H9 (cell line): ENCODE results near the gene COX7B2. TPM values are rescaled to one million over a fixed set of nuclear protein-coding genes. Genes with fewer than 3 reads are reported as not detected.

Experiments
- DNase-seq: peaks from one replicate; pipeline ENCODE4 v3.0.0-alpha.2; 2017
- H2AFZ ChIP-seq: one replicate; pipeline ENCODE4 v1.6.1; 2013; ENCODE audit warnings: mild to moderate bottlenecking, low read length, control low read depth, moderate library complexity
- H2AK5ac ChIP-seq: 2 replicates; pipeline ENCODE4 v1.6.1; 2013; ENCODE audit warnings: low read length, control low read depth, mixed read lengths; ENCODE audit not compliant: insufficient read length
- H2BK120ac ChIP-seq: one replicate; pipeline ENCODE4 v1.6.1; 2013; ENCODE audit warnings: low read depth, mild to moderate bottlenecking, low read length, control low read depth, inconsistent platforms; ENCODE audit not compliant: poor library complexity, severe bottlenecking
- H2BK12ac ChIP-seq: 2 replicates; pipeline ENCODE4 v1.6.1; 2013; ENCODE audit warnings: low read length, control low read depth, mixed read lengths, low read depth; ENCODE audit not compliant: insufficient read length
- H2BK15ac ChIP-seq: 2 replicates; pipeline ENCODE4 v1.6.1; 2013; ENCODE audit warnings: low read depth, low read length, control low read depth
- H2BK20ac ChIP-seq: one replicate; pipeline ENCODE4 v1.6.1; 2013; ENCODE audit warnings: low read depth, mild to moderate bottlenecking, low read length, control low read depth, inconsistent platforms; ENCODE audit not compliant: poor library complexity, severe bottlenecking
- H2BK5ac ChIP-seq: 2 replicates; pipeline ENCODE4 v1.6.1; 2013; ENCODE audit warnings: low read length, control low read depth, mixed read lengths; ENCODE audit not compliant: insufficient read length
- H3K14ac ChIP-seq: 2 replicates; pipeline ENCODE4 v1.6.1; 2013; ENCODE audit warnings: low read length, control low read depth; ENCODE audit not compliant: insufficient read depth
- H3K18ac ChIP-seq: 2 replicates; pipeline ENCODE4 v1.6.1; 2013; ENCODE audit warnings: low read depth, mild to moderate bottlenecking, mixed read lengths, low read length, control low read depth; ENCODE audit not compliant: insufficient read length
- H3K23ac ChIP-seq: 2 replicates; pipeline ENCODE4 v1.6.1; 2013; ENCODE audit warnings: low read length, control low read depth, mixed read lengths, low read depth; ENCODE audit not compliant: insufficient read length
- H3K23me2 ChIP-seq: 2 replicates; pipeline ENCODE4 v1.6.1; 2013; ENCODE audit warnings: low read depth, mild to moderate bottlenecking, mixed read lengths, low read length, control low read depth; ENCODE audit not compliant: insufficient read length, poor library complexity, severe bottlenecking
- H3K27ac ChIP-seq: 2 replicates; pipeline ENCODE4 v1.5.1; 2013; ENCODE audit warnings: low read length, control low read depth, mixed read lengths, low read depth; ENCODE audit not compliant: insufficient read length
- H3K27me3 ChIP-seq: 2 replicates; pipeline ENCODE4 v1.6.1; 2013; ENCODE audit warnings: low read length, control low read depth, inconsistent platforms; ENCODE audit not compliant: insufficient read depth
- H3K4ac ChIP-seq: 2 replicates; pipeline ENCODE4 v1.6.1; 2013; ENCODE audit warnings: low read depth, mild to moderate bottlenecking, control low read depth, inconsistent platforms, low read length, moderate library complexity
- H3K4me1 ChIP-seq: 2 replicates; pipeline ENCODE4 v1.6.1; 2013; ENCODE audit warnings: low read length, control low read depth, inconsistent platforms; ENCODE audit not compliant: insufficient read depth
- H3K4me2 ChIP-seq: 2 replicates; pipeline ENCODE4 v1.6.1; 2013; ENCODE audit warnings: low read length, control low read depth, mixed read lengths; ENCODE audit not compliant: insufficient read length, insufficient read depth
- H3K56ac ChIP-seq: 2 replicates; pipeline ENCODE4 v1.6.1; 2013; ENCODE audit warnings: low read depth, mild to moderate bottlenecking, mixed read lengths, low read length, control low read depth; ENCODE audit not compliant: insufficient read length
- H3K79me1 ChIP-seq: 2 replicates; pipeline ENCODE4 v1.6.1; 2013; ENCODE audit warnings: low read depth, mild to moderate bottlenecking, moderate library complexity, low read length, control low read depth, inconsistent platforms; ENCODE audit not compliant: insufficient read depth, poor library complexity, severe bottlenecking
- H3K79me2 ChIP-seq: 2 replicates; pipeline ENCODE4 v1.6.1; 2013; ENCODE audit warnings: low read length, control low read depth, inconsistent platforms; ENCODE audit not compliant: insufficient read depth
- H3K9ac ChIP-seq: 2 replicates; pipeline ENCODE4 v1.6.1; 2013; ENCODE audit warnings: low read length, control low read depth, mixed read lengths; ENCODE audit not compliant: insufficient read length; ENCODE audit errors: extremely low read depth
- H3K9me3 ChIP-seq: one replicate; pipeline ENCODE4 v1.6.1; 2013; ENCODE audit warnings: low read depth, low read length, inconsistent platforms; ENCODE audit not compliant: control insufficient read depth
- H3T11ph ChIP-seq: one replicate; pipeline ENCODE4 v1.6.1; 2013; ENCODE audit warnings: mild to moderate bottlenecking, low read length, control low read depth, inconsistent platforms
- H4K20me1 ChIP-seq: one replicate; pipeline ENCODE4 v1.6.1; 2013; ENCODE audit not compliant: control insufficient read depth, insufficient read length, insufficient read depth
- H4K5ac ChIP-seq: 2 replicates; pipeline ENCODE4 v1.6.1; 2013; ENCODE audit warnings: low read depth, mild to moderate bottlenecking, mixed read lengths, low read length, control low read depth; ENCODE audit not compliant: insufficient read length
- H4K8ac ChIP-seq: replicated peaks from 2 replicates; pipeline ENCODE4 v1.6.1; 2013; ENCODE audit warnings: low read length, control low read depth, mixed read lengths, low read depth; ENCODE audit not compliant: insufficient read length
- H4K91ac ChIP-seq: 2 replicates; pipeline ENCODE4 v1.6.1; 2013; ENCODE audit warnings: low read depth, mild to moderate bottlenecking, moderate library complexity, mixed read lengths, low read length, control low read depth; ENCODE audit not compliant: insufficient read length
- H3K27ac Mint-ChIP-seq, 3 experiments: 2 replicates in 2 of 3; 3 replicates in 1 of 3; pipeline ENCODE4 v1.8.0; 2020 to 2021; ENCODE audit warnings: mixed read lengths in 3 of 3, mild to moderate bottlenecking in 1 of 3, moderate library complexity in 1 of 3
- H3K27me3 Mint-ChIP-seq: 2 replicates; pipeline ENCODE4 v1.8.0; 2021; ENCODE audit warnings: low read depth, mild to moderate bottlenecking, moderate library complexity, mixed read lengths
- H3K36me3 Mint-ChIP-seq, 3 experiments: 2 replicates in 2 of 3; 3 replicates in 1 of 3; pipeline ENCODE4 v1.8.0; 2020 to 2021; ENCODE audit warnings: low read depth in 3 of 3, mixed read lengths in 3 of 3; ENCODE audit not compliant: insufficient read depth in 1 of 3
- H3K4me1 Mint-ChIP-seq, 2 experiments: 2 replicates each; pipeline ENCODE4 v1.8.0; 2020; ENCODE audit warnings: mixed read lengths in 2 of 2
- H3K4me3 Mint-ChIP-seq, 2 experiments: 2 replicates in 1 of 2; 3 replicates in 1 of 2; pipeline ENCODE4 v1.8.0; 2020 to 2021; ENCODE audit warnings: mild to moderate bottlenecking in 2 of 2, mixed read lengths in 2 of 2, moderate library complexity in 1 of 2
- H3K9me3 Mint-ChIP-seq, 2 experiments: 2 replicates in 1 of 2; 3 replicates in 1 of 2; pipeline ENCODE4 v1.8.0; 2020; ENCODE audit warnings: mild to moderate bottlenecking in 2 of 2, mixed read lengths in 2 of 2, moderate library complexity in 1 of 2
- CTCF ChIP-seq: fragments of 200-600 bp; sonication (generic); conservative IDR thresholded peaks from 3 replicates; pipeline ENCODE4 v1.8.0; 2021; ENCODE audit warnings: antibody characterized with exemption, mild to moderate bottlenecking
- WGBS: extraction: QIAGEN DNeasy Blood & Tissue Kit; methylation state at CpG from one replicate; pipeline ENCODE4 v1.1.7; 2013; ENCODE audit warnings: missing lambda C conversion rate, low lambda C conversion rate, mixed read lengths; ENCODE audit not compliant: insufficient read length; ENCODE audit errors: extremely low coverage; 5-methylcytosine and 5-hydroxymethylcytosine counted together
- total RNA-seq: library from RNA; stranded (reverse); gene quantifications from 2 replicates; pipeline ENCODE4 v1.2.1, GENCODE V29; 2021

COX7B2 gene
- total RNA-seq, 1 experiment from 2014 or later: not detected

GRCh38 chr4:46852800-46853199 is 56.2 kb downstream of the COX7B2 start:
- H3K23ac ChIP-seq: no peak overlapping the region
- no peak for DNase-seq
- no peak overlapping the region for H3K4me2 ChIP-seq
- H4K20me1 ChIP-seq: no peaks in the 10 kb centered on the region
- no peak overlapping the region for H4K5ac ChIP-seq
- H2BK12ac ChIP-seq: no peak overlapping the region
- no peak overlapping the region for H3K56ac ChIP-seq
- H2BK15ac ChIP-seq: no peak overlapping the region
- no peak overlapping the region for H3K18ac ChIP-seq
- no peak overlapping the region for H3K4ac ChIP-seq
- H3K9ac ChIP-seq: no peak overlapping the region
- H3K27ac ChIP-seq: no peak overlapping the region
- no peak overlapping the region for H2AK5ac ChIP-seq
- no peak overlapping the region for H2BK20ac ChIP-seq
- no peaks in the 10 kb centered on the region for H3K79me2 ChIP-seq
- Mint-ChIP-seq H3K4me1 (no peaks in the 10 kb centered on the region), H3K36me3 (no peaks in the 10 kb centered on the region), H3K9me3 (no peaks in the 10 kb centered on the region), H3K27me3 (no peaks in the 10 kb centered on the region), H3K4me3 (no peak overlapping the region), H3K27ac (no peak overlapping the region)
- H4K91ac ChIP-seq: no peak overlapping the region
- no peak overlapping the region for H3T11ph ChIP-seq
- no peak overlapping the region for H2AFZ ChIP-seq
- no peak overlapping the region for H3K14ac ChIP-seq
- no peak overlapping the region for H2BK120ac ChIP-seq
- no peaks in the 10 kb centered on the region for H3K27me3 ChIP-seq
- no peaks in the 10 kb centered on the region for H3K4me1 ChIP-seq
- H2BK5ac ChIP-seq: no peak overlapping the region
- no peaks in the 10 kb centered on the region for H3K79me1 ChIP-seq
- no peak overlapping the region for H4K8ac ChIP-seq
- no peak for TF ChIP-seq CTCF
- H3K23me2 ChIP-seq: no peaks in the 10 kb centered on the region
- H3K9me3 ChIP-seq: no peaks in the 10 kb centered on the region
- no CpG with 5 or more reads among the region's 4 CpGs for WGBS
